ENCODE results near the gene FAM83E. TPM values are rescaled to one million over a fixed set of nuclear protein-coding genes. Genes with fewer than 3 reads are reported as not detected.
A peak's percentile ranks its signal among the peaks of the same experiment; 100 is the strongest.

Gene FAM83E
- total and polyA plus RNA-seq, 10 of the 15 experiments (the other 5 are each of a cell fraction or from before 2014, with no cell fraction given), result 0.14 to 2.5 (median 0.33) TPM; not detected in 4

DNA sequence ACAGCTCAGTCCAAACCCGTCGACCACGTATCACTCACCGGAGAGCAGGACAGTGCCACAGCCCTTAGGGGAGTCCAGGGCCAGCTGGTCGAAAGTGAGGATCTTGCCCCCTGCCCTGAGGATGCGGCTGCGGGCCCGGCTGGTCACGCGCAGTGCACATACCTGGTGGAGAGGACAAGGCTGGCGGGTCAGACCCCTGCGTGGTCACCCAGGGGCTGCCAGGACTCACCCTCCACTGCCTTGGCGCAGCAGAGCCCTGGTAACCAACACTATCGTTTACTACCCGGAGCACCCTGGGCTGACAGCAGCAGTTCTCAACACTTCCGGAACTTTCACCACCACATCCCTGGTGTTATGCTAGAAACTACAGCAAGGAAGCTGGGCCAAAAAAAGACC is 1.2 kb upstream of the FAM83E start:
- no peak for DNase-seq (ENCODE audit: low read depth, low spot score)
- Histone ChIP-seq H4K20me1 (ENCODE audit: control insufficient read depth, insufficient read depth) (peaks cover 15% of the 10 kb centered on the region), H3K4me2 (ENCODE audit: control insufficient read depth, insufficient read depth) (peak overlapping the region; percentile 88), H3K4me1 (ENCODE audit: control insufficient read depth, insufficient read depth, low read length) (peaks cover 14% of the 10 kb centered on the region), H3K79me2 (ENCODE audit: control insufficient read depth, insufficient read depth, low read length) (peaks cover 46% of the 10 kb centered on the region), H3K27me3 (replicated peaks in 1 of 2; ENCODE audit: control insufficient read depth in 2 of 2, insufficient read depth in 2 of 2, low read length in 1 of 2) (no peaks in the 10 kb centered on the region), H3K9me3 (replicated peaks; ENCODE audit: control insufficient read depth, insufficient read depth, low read length) (no peaks in the 10 kb centered on the region), H3K36me3 (ENCODE audit: control insufficient read depth in 2 of 2, insufficient read depth in 2 of 2, low read length in 1 of 2) (peaks cover 25 to 32% of the 10 kb centered on the region in 2 experiments), H3K4me3 (no peak overlapping the region), H2AFZ (ENCODE audit: control insufficient read depth, low read depth, low read length) (no peak overlapping the region), H3K9ac (ENCODE audit: control insufficient read depth, insufficient read depth, low read length) (no peak overlapping the region), H3K27ac (ENCODE audit: control insufficient read depth, insufficient read depth) (no peak overlapping the region)
- no peak; the same call in 1 of the 2 replicates for TF ChIP-seq BACH1 (IDR thresholded peaks at IDR 0.05; ENCODE audit: borderline replicate concordance)
- TF ChIP-seq NRF1 (conservative IDR thresholded peaks at IDR 0.05; ENCODE audit: low read depth, low read length), result no peak
- peak; percentile 55; the same call in 1 of the 2 replicates for TF ChIP-seq POLR2AphosphoS5 (IDR thresholded peaks at IDR 0.05; ENCODE audit: low read length)
- TF ChIP-seq POLR2A (IDR thresholded peaks at IDR 0.05; ENCODE audit: low read depth, low read length), result peak; percentile 7; the same call in 1 of the 2 replicates
- no TSS peak for BruUV-seq (replicated peaks)
- RAD21 ChIA-PET (ENCODE audit: unreplicated experiment), result no interaction called here
- SMC1A ChIA-PET (ENCODE audit: uncharacterized antibody, unreplicated experiment), result interaction anchor here (1.1 kb wide), 1 partner anchor 110 kb away, joined by 3 read pairs; no protein-coding TSS in a partner anchor
- intact Hi-C loops (cut with micrococcal nuclease; ENCODE audit: unreplicated experiment), result no loop called here
- in situ Hi-C loops (cut with MboI), result no loop called here
- POLR2A ChIA-PET, result interaction anchor here (1.0 kb wide), 1 partner anchor 41 kb away, joined by 4 read pairs; no protein-coding TSS in a partner anchor
- CTCF ChIA-PET, result interaction anchor here (1.8 kb wide), 1 partner anchor 225 kb away, joined by 5 read pairs; the partner anchor contains the start of gene KDELR1
- ATAC-seq, result no peak
- 92% methylated on average over 16 of the region's 16 CpGs for WGBS (ENCODE audit: insufficient coverage, insufficient replicate concordance, low lambda C conversion rate, missing lambda C conversion rate)
- FAIRE-seq, result no peak

DNA sequence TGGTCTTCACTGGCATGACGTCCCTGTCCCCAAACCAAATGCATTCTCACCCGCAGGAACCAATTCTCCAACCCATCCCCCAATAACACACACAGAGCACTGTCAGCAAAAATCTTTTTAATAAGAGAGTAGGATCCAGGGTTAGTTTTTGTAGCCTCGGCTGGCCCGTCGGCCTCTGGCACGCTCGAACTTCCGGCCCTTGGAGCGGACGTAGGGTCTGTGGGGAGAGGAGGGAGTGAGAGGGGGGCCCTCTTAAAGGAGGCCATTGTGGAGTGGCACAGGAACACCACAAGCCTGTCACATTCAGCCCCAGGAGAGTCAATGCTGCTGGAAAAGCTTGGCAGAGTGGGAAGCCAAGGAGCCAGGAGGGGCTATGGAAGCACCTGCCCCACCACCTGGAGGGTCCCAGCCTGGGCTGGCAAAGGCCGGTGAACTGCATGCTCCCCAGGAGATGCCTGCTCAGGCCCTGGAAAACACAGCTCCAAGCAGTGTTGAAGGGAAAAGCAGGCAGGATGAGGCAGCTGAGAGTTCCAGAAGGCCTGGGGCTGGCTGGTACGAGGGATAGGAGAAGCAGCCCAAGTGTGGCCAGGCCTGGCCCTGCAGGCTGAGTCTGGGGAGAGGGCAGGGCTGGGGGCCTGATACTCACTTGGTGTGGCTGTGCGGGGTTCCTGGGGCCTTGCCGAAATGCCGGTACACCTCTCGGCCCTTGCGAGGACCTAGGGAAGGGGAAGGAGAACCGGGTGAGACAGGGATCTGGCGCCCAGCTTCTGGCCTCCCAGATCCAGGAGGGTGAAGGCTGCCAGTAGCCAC is 560 bp upstream of the FAM83E start:
- H3K4me2 ChIP-seq (ENCODE audit: control insufficient read depth, insufficient read depth), result no peak overlapping the region
- H2AFZ ChIP-seq (ENCODE audit: control insufficient read depth, low read depth, low read length), result no peak overlapping the region
- FAIRE-seq, result no peak
- in situ Hi-C loops (cut with MboI) (no loop called here), intact Hi-C loops (cut with micrococcal nuclease; ENCODE audit: unreplicated experiment) (no loop called here)
- H3K9me3 ChIP-seq (replicated peaks; ENCODE audit: control insufficient read depth, insufficient read depth, low read length), result no peaks in the 10 kb centered on the region
- H3K4me3 ChIP-seq, result no peak overlapping the region
- no peak for TF ChIP-seq NFXL1 (IDR thresholded peaks at IDR 0.05; ENCODE audit: borderline replicate concordance)
- peak; percentile 46; the same call in 1 of the 2 replicates for TF ChIP-seq POLR2A (IDR thresholded peaks at IDR 0.05; ENCODE audit: low read depth, low read length)
- ChIA-PET CTCF (no interaction called here), POLR2A (interaction anchor here (1.0 kb wide), 1 partner anchor 41 kb away, joined by 4 read pairs; no protein-coding TSS in a partner anchor), RAD21 (ENCODE audit: unreplicated experiment) (no interaction called here), SMC1A (ENCODE audit: uncharacterized antibody, unreplicated experiment) (no interaction called here)
- no peak overlapping the region for H3K9ac ChIP-seq (ENCODE audit: control insufficient read depth, insufficient read depth, low read length)
- no peak for DNase-seq (ENCODE audit: low read depth, low spot score)
- BruUV-seq (replicated peaks), result no TSS peak
- no peak overlapping the region for H3K27ac ChIP-seq (ENCODE audit: control insufficient read depth, insufficient read depth)
- no peaks in the 10 kb centered on the region for H3K27me3 ChIP-seq (replicated peaks in 1 of 2; ENCODE audit: control insufficient read depth in 2 of 2, insufficient read depth in 2 of 2, low read length in 1 of 2)
- H3K36me3 ChIP-seq (ENCODE audit: control insufficient read depth in 2 of 2, insufficient read depth in 2 of 2, low read length in 1 of 2), result peaks cover 25 to 32% of the 10 kb centered on the region in 2 experiments
- H4K20me1 ChIP-seq (ENCODE audit: control insufficient read depth, insufficient read depth), result peaks cover 15% of the 10 kb centered on the region
- 78% methylated on average over 19 of the region's 19 CpGs for WGBS (ENCODE audit: insufficient coverage, insufficient replicate concordance, low lambda C conversion rate, missing lambda C conversion rate)
- no peak for ATAC-seq
- peaks cover 46% of the 10 kb centered on the region for H3K79me2 ChIP-seq (ENCODE audit: control insufficient read depth, insufficient read depth, low read length)
- H3K4me1 ChIP-seq (ENCODE audit: control insufficient read depth, insufficient read depth, low read length), result peaks cover 12% of the 10 kb centered on the region

Data from GM12878 (cell line).